ENCODE measurements around the gene SPOCK3. TPM values are rescaled to one million over a fixed set of nuclear protein-coding genes. Genes with fewer than 3 reads are reported as not detected.

Gene SPOCK3
- total and polyA plus RNA-seq, 2 of the 13 experiments (the other 11 are each of a cell fraction or from before 2014, with no cell fraction given): not detected

DNA sequence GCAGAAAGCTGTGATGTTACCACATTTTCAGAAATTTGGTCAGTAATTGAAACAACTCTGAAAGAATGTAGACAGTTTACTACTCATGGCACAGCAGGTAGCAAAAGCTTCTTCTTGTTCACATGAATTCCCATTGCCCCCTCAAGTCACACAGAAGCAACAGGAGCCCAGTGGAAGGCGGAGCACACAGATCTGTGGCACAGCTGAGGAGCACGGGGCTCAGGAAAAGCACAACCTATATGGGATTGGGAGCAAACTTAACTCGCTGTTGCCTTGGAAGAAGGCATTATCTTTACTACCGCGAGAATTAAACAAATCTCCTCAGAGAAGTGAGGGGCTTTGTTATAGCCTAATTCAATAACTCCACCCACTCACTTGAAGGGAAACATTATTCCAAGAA lies 358.5 kb downstream of the SPOCK3 start:
- BruUV-seq (replicated peaks): no TSS peak
- CTCF ChIA-PET (ENCODE audit: low intra/inter-chr PET ratio, low total read pairs): no interaction called here
- POLR2A ChIA-PET: no interaction called here

DNA sequence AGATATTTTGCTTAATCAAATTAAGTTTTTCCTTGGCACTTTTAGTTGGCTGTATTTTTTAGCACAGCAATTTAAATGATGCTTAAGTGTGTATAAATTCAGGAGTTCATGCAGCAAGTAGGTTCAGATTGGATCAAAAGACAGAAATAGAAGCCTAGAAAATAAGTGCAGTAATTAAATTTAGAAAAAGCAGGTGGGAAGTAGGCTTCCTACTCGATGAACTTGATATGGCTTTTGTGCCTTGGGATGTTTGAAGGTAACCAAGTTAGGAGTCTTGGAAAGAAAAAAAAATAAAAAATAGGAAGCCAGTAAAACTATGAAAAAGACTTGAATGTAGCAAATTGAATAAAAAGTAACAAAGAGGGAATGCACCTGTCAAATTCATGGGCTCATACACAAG lies 372.3 kb downstream of the SPOCK3 start:
- ATAC-seq (no peak), DNase-seq (ENCODE audit: low spot score) (no peak), FAIRE-seq (no peak)
- no peak overlapping the region for H3K4me3 ChIP-seq (replicated peaks in 1 of 3; ENCODE audit: insufficient read depth in 1 of 3, low read depth in 2 of 3, low read length in 3 of 3)
- ChIA-PET CTCF (ENCODE audit: low intra/inter-chr PET ratio, low total read pairs) (no interaction called here), POLR2A (no interaction called here)
- H3K27ac ChIP-seq (ENCODE audit: extremely low read length, insufficient read depth, low read length): no peak overlapping the region
- no peak overlapping the region for H2AFZ ChIP-seq (ENCODE audit: low read length)
- H3K27me3 ChIP-seq (ENCODE audit: control insufficient read depth in 1 of 2, insufficient read depth in 2 of 2, low read length in 2 of 2): no peaks in the 10 kb centered on the region
- 0% methylated on average over 1 of the region's 1 CpG for WGBS (ENCODE audit: low lambda C conversion rate)
- no peak for TF ChIP-seq ZFP36 (IDR thresholded peaks at IDR 0.05; ENCODE audit: borderline replicate concordance, low read depth, low read length, partially characterized antibody)
- TF ChIP-seq FOXJ3 (CRISPR knock-in tag; IDR thresholded peaks at IDR 0.05; ENCODE audit: borderline replicate concordance): no peak
- TF ChIP-seq, protein P1, sequence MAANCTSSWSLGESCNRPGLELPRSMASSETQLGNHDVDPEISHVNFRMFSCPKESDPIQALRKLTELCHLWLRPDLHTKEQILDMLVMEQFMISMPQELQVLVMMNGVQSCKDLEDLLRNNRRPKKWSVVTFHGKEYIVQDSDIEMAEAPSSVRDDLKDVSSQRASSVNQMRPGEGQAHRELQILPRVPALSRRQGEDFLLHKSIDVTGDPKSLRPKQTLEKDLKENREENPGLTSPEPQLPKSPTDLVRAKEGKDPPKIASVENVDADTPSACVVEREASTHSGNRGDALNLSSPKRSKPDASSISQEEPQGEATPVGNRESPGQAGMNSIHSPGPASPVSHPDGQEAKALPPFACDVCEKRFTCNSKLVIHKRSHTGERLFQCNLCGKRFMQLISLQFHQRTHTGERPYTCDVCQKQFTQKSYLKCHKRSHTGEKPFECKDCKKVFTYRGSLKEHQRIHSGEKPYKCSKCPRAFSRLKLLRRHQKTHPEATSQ (CRISPR knock-in tag; IDR thresholded peaks at IDR 0.05; ENCODE audit: borderline replicate concordance): no peak
- TF ChIP-seq ZNF558 (CRISPR knock-in tag; IDR thresholded peaks at IDR 0.05; ENCODE audit: borderline replicate concordance): no peak
- no peak for TF ChIP-seq ZNF557 (CRISPR knock-in tag; IDR thresholded peaks at IDR 0.05)
- TF ChIP-seq, protein P2, sequence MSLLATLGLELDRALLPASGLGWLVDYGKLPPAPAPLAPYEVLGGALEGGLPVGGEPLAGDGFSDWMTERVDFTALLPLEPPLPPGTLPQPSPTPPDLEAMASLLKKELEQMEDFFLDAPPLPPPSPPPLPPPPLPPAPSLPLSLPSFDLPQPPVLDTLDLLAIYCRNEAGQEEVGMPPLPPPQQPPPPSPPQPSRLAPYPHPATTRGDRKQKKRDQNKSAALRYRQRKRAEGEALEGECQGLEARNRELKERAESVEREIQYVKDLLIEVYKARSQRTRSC (CRISPR knock-in tag; IDR thresholded peaks at IDR 0.05; ENCODE audit: low read depth): no peak
- TF ChIP-seq HOXA5 (CRISPR knock-in tag; IDR thresholded peaks at IDR 0.05): no peak
- H3K4me1 ChIP-seq (ENCODE audit: insufficient read depth, low read length): no peaks in the 10 kb centered on the region
- BruUV-seq (replicated peaks): no TSS peak
- H3K36me3 ChIP-seq (replicated peaks in 1 of 2; ENCODE audit: control insufficient read depth in 1 of 2, insufficient read depth in 2 of 2, low read length in 2 of 2): no peaks in the 10 kb centered on the region
- intact Hi-C loops (cut with micrococcal nuclease; ENCODE audit: unreplicated experiment): no loop called here
- no peaks in the 10 kb centered on the region for H3K9me3 ChIP-seq (ENCODE audit: low read length)
- no peak overlapping the region for H3K9ac ChIP-seq (ENCODE audit: insufficient read depth, low read depth, low read length)
- in situ Hi-C loops (cut with HindIII; ENCODE audit: extremely low pct_ligation_motif_present, low pct_unique_long_range_greater_than_20kb): no loop called here
- H3K79me2 ChIP-seq (ENCODE audit: insufficient read depth, low read length): no peaks in the 10 kb centered on the region
- H4K20me1 ChIP-seq (ENCODE audit: insufficient read depth, low read length): no peaks in the 10 kb centered on the region
- H3K4me2 ChIP-seq (ENCODE audit: low read depth, low read length): no peak overlapping the region

More for the DNA sequence above, 358.5 kb downstream of the SPOCK3 start:
- H3K4me2 ChIP-seq (ENCODE audit: low read depth, low read length): no peak overlapping the region
- H3K79me2 ChIP-seq (ENCODE audit: insufficient read depth, low read length): no peaks in the 10 kb centered on the region
- no peak overlapping the region for H3K9ac ChIP-seq (ENCODE audit: insufficient read depth, low read depth, low read length)
- intact Hi-C loops (cut with micrococcal nuclease; ENCODE audit: unreplicated experiment): no loop called here
- no peak for TF ChIP-seq GLI4 (CRISPR knock-in tag; IDR thresholded peaks at IDR 0.05; ENCODE audit: borderline replicate concordance)
- TF ChIP-seq FOXO1 (CRISPR knock-in tag; IDR thresholded peaks at IDR 0.05): no peak
- TF ChIP-seq, protein P3, sequence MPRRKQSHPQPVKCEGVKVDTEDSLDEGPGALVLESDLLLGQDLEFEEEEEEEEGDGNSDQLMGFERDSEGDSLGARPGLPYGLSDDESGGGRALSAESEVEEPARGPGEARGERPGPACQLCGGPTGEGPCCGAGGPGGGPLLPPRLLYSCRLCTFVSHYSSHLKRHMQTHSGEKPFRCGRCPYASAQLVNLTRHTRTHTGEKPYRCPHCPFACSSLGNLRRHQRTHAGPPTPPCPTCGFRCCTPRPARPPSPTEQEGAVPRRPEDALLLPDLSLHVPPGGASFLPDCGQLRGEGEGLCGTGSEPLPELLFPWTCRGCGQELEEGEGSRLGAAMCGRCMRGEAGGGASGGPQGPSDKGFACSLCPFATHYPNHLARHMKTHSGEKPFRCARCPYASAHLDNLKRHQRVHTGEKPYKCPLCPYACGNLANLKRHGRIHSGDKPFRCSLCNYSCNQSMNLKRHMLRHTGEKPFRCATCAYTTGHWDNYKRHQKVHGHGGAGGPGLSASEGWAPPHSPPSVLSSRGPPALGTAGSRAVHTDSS (CRISPR knock-in tag; conservative IDR thresholded peaks at IDR 0.05): no peak
- TF ChIP-seq SALL2 (CRISPR knock-in tag; IDR thresholded peaks at IDR 0.05): no peak
- no peak for TF ChIP-seq ZNF777 (CRISPR knock-in tag; IDR thresholded peaks at IDR 0.05)
- TF ChIP-seq, protein P4, sequence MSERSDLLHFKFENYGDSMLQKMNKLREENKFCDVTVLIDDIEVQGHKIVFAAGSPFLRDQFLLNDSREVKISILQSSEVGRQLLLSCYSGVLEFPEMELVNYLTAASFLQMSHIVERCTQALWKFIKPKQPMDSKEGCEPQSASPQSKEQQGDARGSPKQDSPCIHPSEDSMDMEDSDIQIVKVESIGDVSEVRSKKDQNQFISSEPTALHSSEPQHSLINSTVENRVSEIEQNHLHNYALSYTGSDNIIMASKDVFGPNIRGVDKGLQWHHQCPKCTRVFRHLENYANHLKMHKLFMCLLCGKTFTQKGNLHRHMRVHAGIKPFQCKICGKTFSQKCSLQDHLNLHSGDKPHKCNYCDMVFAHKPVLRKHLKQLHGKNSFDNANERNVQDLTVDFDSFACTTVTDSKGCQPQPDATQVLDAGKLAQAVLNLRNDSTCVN (CRISPR knock-in tag; IDR thresholded peaks at IDR 0.05; ENCODE audit: borderline replicate concordance): no peak
- no peak for TF ChIP-seq ZBTB21 (CRISPR knock-in tag; IDR thresholded peaks at IDR 0.05)
- TF ChIP-seq DPF2 (CRISPR knock-in tag; IDR thresholded peaks at IDR 0.05; ENCODE audit: borderline replicate concordance, low read depth): no peak
- no peak for TF ChIP-seq SMC3 (IDR thresholded peaks at IDR 0.05; ENCODE audit: low read length)
- H3K9me3 ChIP-seq (ENCODE audit: low read length): no peaks in the 10 kb centered on the region
- no peak for DNase-seq (ENCODE audit: low spot score)
- H4K20me1 ChIP-seq (ENCODE audit: insufficient read depth, low read length): no peaks in the 10 kb centered on the region
- WGBS (ENCODE audit: low lambda C conversion rate): 40% methylated on average over 5 of the region's 5 CpGs
- H2AFZ ChIP-seq (ENCODE audit: low read length): peak overlapping the region; percentile 1
- H3K27ac ChIP-seq (ENCODE audit: extremely low read length, insufficient read depth, low read length): no peak overlapping the region
- no peak for ATAC-seq
- no peak for FAIRE-seq
- no peaks in the 10 kb centered on the region for H3K27me3 ChIP-seq (ENCODE audit: control insufficient read depth in 1 of 2, insufficient read depth in 2 of 2, low read length in 2 of 2)
- in situ Hi-C loops (cut with HindIII; ENCODE audit: extremely low pct_ligation_motif_present, low pct_unique_long_range_greater_than_20kb): no loop called here
- no peaks in the 10 kb centered on the region for H3K4me1 ChIP-seq (ENCODE audit: insufficient read depth, low read length)
- H3K4me3 ChIP-seq (replicated peaks in 1 of 3; ENCODE audit: insufficient read depth in 1 of 3, low read depth in 2 of 3, low read length in 3 of 3): no peak overlapping the region
- no peaks in the 10 kb centered on the region for H3K36me3 ChIP-seq (replicated peaks in 1 of 2; ENCODE audit: control insufficient read depth in 1 of 2, insufficient read depth in 2 of 2, low read length in 2 of 2)
